G401.6 (cell line): Measurements from ENCODE around the gene KIF23.

Experiments
- FAIRE-seq: peaks from 2 replicates; lab custom pipeline; 2012; peaks lifted over from hg19 to GRCh38; lab: Jason Lieb, UNC

The KIF23 gene

GRCh38 chr15:69466733-69467132 lies 52.6 kb downstream of the KIF23 start:
- FAIRE-seq: no peak

GRCh38 chr15:69467636-69468035 lies 53.5 kb downstream of the KIF23 start:
- no peak for FAIRE-seq

- FAIRE-seq: no peak
Measured at GRCh38 chr15:69468241-69469121, 54.3 kb downstream of the KIF23 start.

DNA sequence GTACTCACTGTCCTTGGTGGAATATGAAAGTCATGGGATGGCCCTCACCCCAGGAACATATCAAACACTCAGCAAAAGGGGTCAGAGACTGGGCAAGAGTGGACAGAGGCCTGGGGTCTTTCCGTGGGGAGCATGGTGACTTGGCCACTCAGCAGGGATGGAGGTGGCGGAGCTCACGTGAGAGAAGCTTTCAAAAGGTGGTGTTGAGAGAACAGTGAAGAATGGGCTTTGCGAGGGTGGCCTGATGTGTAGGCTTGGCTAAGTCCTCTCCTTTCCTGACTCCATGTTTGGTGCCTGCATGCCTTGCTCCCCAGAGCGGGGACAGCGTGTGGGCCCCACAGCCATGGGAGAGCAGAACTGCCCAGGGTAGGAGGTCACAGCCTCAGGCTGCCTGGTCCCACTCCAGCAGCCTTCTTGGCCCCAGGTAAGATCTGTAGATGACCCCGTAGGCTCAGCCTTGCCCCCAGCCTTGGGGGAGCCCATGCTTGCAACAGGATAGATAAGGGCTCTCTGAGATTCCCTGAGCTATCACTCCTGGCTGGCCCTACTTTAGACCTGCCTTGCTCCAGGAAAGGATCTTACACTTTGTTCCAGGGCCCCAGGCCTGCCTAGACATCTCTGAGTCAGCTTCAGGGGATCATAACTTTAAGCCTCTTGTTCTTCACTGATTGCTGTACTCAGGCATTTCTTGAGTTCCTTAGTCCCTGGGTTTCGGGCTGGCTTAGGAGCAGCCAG lies 55.5 kb downstream of the KIF23 start:
- no peak for FAIRE-seq

DNA sequence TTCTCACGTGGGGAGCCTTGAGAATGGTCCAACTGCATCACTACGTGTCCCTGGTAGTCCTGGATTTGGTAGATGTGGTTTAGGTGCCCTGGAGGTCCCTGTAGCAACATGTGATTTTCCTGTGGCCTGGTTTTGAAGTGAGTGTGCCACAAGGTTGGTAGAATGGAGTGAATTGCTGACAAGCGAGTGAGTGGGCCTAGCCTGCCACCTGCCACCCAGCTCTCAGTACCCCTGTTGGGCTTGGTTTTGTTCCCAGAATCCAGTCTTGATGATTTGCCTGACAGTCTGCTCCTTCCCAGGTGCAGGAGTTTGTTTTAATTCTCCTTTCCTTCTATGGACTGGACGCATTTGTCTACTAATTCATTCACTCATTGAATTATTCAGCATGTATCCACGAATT lies 57.9 kb downstream of the KIF23 start:
- no peak for FAIRE-seq

- FAIRE-seq: no peak
Measured at GRCh38 chr15:69472562-69472961, 58.4 kb downstream of the KIF23 start.

GRCh38 chr15:69474291-69474690 lies 60.1 kb downstream of the KIF23 start:
- no peak for FAIRE-seq

GRCh38 chr15:69474846-69475455 lies 60.8 kb downstream of the KIF23 start:
- FAIRE-seq: no peak

GRCh38 chr15:69475769-69476358 lies 61.7 kb downstream of the KIF23 start:
- FAIRE-seq: peak; percentile 62

GRCh38 chr15:69476704-69477473 lies 62.7 kb downstream of the KIF23 start:
- FAIRE-seq: no peak

- no peak for FAIRE-seq
Measured at GRCh38 chr15:69478259-69478781, 64.2 kb downstream of the KIF23 start.

- no peak for FAIRE-seq
Measured at GRCh38 chr15:69479081-69479480, 64.9 kb downstream of the KIF23 start.

GRCh38 chr15:69479971-69480370 lies 65.8 kb downstream of the KIF23 start:
- no peak for FAIRE-seq

DNA sequence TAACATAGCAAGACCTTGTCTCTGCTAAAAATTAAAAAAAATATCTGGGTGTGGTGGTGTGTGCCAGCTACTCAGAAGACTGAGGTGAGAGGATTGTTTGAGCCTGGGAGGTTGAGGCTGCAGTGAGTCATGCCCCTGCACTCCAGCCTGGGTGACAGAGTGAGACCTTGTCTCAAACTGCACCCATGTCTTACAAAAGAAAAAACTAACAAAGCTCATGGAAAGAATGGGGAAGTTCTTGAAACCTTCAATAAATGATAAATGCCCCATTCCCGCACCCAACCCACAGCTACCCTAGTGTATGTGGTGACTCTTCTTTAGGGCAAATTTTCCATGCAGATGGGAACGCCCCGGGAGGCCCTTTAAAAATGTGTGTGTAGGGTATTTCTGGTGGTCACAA lies 66.8 kb downstream of the KIF23 start:
- no peak for FAIRE-seq

- FAIRE-seq: no peak
Measured at GRCh38 chr15:69482686-69483256, 68.6 kb downstream of the KIF23 start.

DNA sequence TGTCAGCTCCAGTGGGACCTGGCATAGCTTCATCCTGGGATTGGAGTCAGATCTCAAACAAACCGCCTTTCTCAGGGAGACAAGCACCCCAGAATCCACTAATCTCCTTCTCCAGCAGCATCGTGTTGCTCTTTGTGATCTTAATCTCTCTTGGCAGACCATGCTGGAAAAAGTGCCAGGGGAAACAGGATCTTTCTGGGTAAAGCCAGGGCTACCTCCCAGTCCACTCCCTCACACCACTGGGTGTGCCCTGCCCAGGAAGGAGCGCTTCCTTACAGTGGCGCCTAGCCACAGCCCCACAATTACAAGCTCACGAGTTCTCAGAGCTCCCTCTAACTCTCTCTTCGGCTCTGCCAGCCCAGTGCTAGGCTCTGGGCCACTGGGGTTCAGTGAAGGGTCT lies 70.7 kb downstream of the KIF23 start:
- no peak for FAIRE-seq

- no peak for FAIRE-seq
Measured at GRCh38 chr15:69486481-69487110, 72.4 kb downstream of the KIF23 start.

DNA sequence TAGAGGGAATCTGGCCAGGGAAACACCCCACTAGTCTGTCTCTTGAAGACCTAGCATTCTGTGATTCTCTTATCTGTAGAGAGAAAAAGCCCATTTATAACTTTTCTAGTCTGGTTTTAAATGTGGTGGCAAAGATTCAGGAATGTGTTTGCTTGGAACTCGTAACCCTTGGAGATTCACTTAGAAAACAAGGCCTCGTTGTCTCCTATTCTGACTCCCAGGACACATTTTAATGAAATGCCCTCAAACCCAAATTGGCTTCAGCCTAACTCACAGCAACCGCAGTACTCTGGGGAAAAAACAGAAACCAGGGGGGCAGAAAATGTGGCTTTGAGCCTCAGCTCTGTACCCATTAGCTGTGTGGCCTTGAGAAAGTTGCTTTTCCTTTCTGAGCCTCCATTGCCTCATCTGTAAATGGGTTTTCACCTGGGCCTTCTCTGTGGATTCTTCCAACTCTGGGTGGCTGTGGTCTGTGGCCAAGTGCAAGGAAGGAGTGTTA lies 75.0 kb downstream of the KIF23 start:
- no peak for FAIRE-seq

DNA sequence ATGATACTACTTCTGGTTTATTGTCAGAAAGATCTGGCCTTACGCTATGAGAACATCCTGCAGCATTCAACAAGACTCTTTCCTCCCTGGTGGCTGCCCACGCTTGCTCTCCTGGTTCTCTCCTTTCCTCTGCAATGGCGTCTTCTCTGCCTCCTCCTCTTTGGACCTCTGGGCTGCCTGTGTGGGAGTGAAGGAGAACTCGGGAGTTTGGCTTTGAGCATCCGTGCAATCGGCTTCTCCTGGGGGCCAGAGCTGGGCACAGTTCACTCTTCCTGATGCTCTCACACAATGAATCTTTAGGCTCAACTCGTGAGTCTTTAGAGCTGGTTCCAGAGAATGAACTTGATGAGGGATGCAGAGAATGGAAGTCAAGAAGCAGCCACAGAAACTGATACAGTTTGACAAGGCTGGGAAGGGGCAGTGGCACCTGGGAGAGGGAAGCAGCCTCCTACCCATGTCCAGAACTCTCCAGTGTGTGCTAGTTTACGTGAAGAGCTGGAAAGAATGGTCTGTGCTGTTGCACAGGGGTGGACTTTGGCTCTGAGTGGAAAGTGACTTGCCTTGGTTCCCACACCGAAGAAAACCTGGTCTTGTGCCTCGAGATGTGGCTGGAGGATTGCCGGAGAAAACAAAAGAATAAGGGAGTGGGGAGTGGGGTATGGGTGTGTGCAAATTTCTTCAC lies 76.3 kb downstream of the KIF23 start:
- FAIRE-seq: no peak

- FAIRE-seq: no peak
Measured at GRCh38 chr15:69491038-69491505, 76.9 kb downstream of the KIF23 start.
